NCI-H128 (cell line): Measurements from ENCODE around the gene ZNF10.

Experiments
- DNase-seq: peaks from one replicate; lab custom pipeline; 2025; ENCODE audit not compliant: unreplicated experiment; lab: John Stamatoyannopoulos, UW

ZNF10 gene

GRCh38 chr12:133130038-133130807 lies at the start of gene ZNF10, which contains the start of gene ZNF891:
TSS of gene ZNF10 (plus strand) at chr12:133130627. CDS start at chr12:133144493, 13,866 bp downstream.
TSS of gene ZNF891 (minus strand) at chr12:133130274. CDS start at chr12:133121918, 8,356 bp downstream.
- DNase-seq: peak; percentile 85

- no peak for DNase-seq
These were observed 49.2 kb upstream of the ZNF10 start for GRCh38 chr12:133081159-133081780.

- DNase-seq: no peak
These were observed 47.1 kb upstream of the ZNF10 start for GRCh38 chr12:133083345-133083744.

- DNase-seq: no peak
These were observed 24.8 kb upstream of the ZNF10 start for GRCh38 chr12:133105620-133106019.

GRCh38 chr12:133106253-133106652 lies 24.2 kb upstream of the ZNF10 start:
- no peak for DNase-seq

GRCh38 chr12:133107121-133107520 lies 23.3 kb upstream of the ZNF10 start:
- DNase-seq: no peak

GRCh38 chr12:133108150-133108549 lies 22.3 kb upstream of the ZNF10 start:
- no peak for DNase-seq

- no peak for DNase-seq
These were observed 9.8 kb upstream of the ZNF10 start for GRCh38 chr12:133120385-133121191.

GRCh38 chr12:133124674-133125073 lies 5.8 kb upstream of the ZNF10 start:
- DNase-seq: no peak

- DNase-seq: no peak
These were observed 924 bp upstream of the ZNF10 start for GRCh38 chr12:133129368-133130037.

- no peak for DNase-seq
These were observed 341 bp downstream of the ZNF10 start for GRCh38 chr12:133130808-133131128.

- DNase-seq: no peak
These were observed 5.3 kb downstream of the ZNF10 start for GRCh38 chr12:133135747-133136146.

GRCh38 chr12:133145981-133146380 lies 15.6 kb downstream of the ZNF10 start:
- DNase-seq: no peak

- DNase-seq: no peak
These were observed 25.8 kb downstream of the ZNF10 start for GRCh38 chr12:133156125-133156690.

- no peak for DNase-seq
These were observed 35.3 kb downstream of the ZNF10 start for GRCh38 chr12:133165776-133166175.

- no peak for DNase-seq
These were observed 42.1 kb downstream of the ZNF10 start for GRCh38 chr12:133172491-133172890.

- no peak for DNase-seq
These were observed 44.5 kb downstream of the ZNF10 start for GRCh38 chr12:133174901-133175300.

- DNase-seq: no peak
These were observed 50.2 kb downstream of the ZNF10 start for GRCh38 chr12:133180669-133181068.

- peak; percentile 80 for DNase-seq
These were observed 51.0 kb downstream of the ZNF10 start, which contains the start of gene ZNF268 for GRCh38 chr12:133181238-133181959. TSS of gene ZNF268 (plus strand) at chr12:133181495. CDS start at chr12:133181998, 503 bp downstream.

- no peak for DNase-seq
These were observed 59.7 kb downstream of the ZNF10 start for GRCh38 chr12:133190176-133190575.
